GDM1 (cell line): Measurements from ENCODE around the gene PLEKHM2.

Source experiments
- DNase-seq: peaks from one replicate; lab custom pipeline; 2025; lab: John Stamatoyannopoulos, UW

The PLEKHM2 gene

DNA sequence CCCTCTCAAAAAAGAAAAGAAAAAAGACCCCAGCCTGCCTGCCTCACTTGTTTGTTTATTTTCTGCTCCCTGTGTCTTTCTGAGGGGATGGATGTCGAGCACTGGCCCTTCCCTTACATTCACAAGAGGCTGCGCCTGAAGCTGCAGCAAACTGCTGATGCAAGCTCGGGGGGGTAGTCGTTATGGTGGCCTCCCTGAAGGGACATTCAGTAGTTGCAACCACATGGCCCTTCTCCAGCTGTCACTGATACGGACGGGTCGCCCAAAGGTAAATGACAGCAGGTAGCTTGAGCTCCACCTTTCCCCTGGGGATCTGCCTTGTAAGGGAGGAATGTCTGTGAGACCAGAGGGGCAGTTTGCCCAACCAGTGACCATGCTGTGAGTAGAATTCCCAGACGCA lies 17.7 kb downstream of the PLEKHM2 start:
- no peak for DNase-seq

DNA sequence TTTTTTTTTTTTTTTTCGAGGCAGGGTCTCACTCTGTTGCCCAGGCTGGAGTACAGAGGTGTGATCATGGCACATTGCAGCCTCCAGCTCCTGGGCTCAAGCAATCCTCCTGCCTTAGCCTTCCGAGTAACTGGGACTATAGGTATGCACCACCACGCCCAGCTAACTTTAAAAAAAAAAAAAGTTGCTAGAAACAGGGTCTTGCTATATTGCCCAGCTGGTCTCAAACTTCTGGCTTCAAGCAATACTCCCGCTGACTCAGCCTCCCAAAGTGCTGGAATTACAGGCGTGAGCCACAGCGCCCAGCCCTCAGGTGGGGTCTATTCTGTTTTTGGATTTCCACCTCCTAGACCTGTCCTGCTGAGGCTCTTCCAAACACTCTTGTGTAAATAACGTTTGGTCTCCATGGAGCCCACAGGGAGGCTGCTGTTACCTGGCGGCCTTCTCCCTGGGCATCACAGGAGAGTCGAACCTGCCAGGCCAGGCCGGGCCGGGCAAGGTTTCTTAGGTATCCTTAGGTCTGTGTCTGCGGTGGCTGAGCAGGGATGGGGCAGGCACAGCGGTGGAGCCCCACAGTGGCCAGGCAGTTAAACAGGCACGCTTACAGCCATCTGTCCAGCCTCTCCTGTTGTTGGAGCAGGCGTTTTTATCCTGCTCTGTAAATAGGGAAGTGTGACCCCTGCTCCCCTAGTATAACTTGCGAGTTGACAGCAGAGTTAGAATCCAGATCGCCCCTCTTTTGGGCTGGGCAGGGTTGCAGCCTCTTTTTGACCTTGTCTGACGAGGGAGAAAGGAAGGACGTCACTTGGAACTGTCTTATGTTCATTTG lies 18.8 kb downstream of the PLEKHM2 start:
- no peak for DNase-seq

DNA sequence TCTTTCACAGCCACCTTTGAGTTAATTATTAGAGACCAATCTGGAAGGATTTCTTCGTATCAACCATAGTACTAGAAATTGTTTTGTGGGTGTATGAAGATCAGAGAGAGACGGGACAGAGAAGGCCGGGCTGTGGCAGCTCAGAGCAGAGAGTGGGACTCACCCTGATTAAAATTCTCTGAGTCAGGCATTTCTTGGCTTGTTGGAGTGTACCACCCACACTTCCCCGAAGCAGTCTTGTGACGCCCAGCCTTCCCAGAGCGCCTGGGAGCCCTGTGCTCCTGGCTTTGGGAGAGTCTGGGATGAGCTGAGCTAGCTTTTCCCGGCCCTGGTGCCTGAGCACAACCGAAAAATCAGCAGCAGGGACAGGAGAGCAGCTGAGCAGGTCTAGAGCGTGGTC lies 19.4 kb downstream of the PLEKHM2 start:
- no peak for DNase-seq

DNA sequence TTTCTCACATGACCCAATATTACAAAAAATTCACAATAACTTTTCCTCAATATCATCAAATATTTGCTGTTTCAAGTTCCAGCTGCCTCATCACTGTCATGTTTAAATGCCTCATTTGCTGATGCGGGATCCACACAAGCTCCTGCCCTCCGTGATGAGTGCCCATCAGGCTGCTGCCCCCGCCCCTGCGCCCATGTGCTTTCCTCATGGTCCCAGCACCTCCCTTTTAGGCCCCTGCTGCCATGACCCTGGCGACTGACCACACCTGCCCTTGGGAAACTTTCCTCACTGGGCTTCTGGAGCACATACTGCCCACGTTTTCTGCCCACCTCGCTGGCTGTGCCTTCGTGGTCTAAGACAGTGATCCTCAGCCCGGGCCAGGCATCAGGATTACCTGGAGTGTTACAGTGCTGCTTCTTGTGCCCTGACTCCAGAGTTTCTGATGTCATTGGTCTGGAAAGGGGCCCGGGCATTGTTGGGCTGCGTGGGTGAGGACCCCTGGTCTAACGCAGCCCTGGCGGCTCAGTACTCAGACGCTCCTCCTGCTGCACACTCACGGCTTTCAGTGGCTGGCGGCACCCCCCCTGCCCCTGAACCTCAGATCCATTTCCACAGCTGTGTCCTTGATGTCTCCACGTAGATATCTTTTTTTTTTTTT lies 20.5 kb downstream of the PLEKHM2 start:
- no peak for DNase-seq

DNA sequence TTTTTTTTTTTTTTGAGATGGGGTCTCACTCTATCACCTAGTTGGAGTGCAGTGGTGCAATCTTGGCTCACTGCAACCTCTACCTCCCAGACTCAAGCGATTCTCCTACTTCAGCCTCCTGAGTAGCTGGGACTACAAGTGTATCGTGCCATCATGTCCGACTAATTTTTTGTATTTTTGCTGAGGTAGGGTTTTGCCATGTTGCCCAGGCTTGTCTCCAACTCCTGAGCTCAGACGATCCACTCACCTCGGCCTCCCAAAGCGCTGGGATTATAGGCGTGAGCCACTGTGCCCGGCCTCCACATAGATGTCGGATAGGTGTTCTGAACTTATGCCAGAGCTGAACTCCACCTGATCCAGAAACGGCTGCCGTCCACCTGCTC lies 21.1 kb downstream of the PLEKHM2 start:
- no peak for DNase-seq

DNA sequence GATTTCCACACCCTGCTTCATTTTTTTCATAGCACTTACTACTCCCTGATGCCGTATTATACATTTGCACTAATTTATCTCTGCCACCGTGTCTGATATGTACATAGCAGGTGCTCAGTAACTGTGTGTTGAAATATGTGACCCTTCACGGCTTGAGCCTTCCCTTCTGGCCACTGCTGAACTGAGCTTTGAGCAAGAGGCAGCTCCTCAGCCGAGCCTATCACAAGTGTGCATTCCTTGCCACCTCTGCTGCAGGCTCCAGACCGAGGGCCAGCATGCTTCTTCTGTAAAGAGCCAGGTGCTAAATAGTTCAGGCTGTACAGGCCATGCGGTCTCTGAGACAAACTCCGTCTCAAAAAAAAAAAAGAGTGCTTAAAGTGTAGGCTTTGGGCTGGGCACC lies 22.6 kb downstream of the PLEKHM2 start:
- no peak for DNase-seq

DNA sequence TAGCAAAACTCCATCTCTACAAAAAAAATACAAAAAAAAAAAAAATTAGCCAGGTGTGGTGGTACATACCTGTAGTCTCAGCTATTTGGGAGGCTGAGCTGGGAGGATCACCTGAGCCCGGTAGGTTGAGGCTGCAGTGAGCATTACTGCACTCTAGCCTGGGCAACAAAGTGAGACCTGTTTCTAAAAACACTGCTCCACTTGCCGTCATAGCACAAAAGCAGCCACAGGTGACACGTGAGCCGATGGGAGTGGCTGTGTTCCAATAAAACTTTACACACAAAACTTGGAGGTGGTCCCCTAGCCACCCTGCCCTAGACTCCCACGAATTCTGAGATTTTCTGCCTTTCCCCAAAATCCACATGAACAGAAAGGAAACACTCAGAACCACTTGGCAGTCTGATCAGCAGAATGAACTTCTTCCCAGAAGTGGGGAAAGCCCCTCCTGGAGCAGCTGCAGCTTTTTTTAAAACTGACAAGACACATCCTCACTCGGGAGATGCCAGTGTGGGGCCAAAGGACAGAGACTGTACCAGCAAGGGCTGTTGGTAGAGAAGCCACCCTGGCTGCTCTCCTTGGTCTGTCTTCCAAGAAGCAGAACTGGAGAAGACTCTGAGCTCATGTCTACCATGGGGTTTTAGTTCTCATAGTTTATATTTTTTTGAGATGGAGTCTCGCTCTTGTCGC lies 23.3 kb downstream of the PLEKHM2 start:
- DNase-seq = no peak

DNA sequence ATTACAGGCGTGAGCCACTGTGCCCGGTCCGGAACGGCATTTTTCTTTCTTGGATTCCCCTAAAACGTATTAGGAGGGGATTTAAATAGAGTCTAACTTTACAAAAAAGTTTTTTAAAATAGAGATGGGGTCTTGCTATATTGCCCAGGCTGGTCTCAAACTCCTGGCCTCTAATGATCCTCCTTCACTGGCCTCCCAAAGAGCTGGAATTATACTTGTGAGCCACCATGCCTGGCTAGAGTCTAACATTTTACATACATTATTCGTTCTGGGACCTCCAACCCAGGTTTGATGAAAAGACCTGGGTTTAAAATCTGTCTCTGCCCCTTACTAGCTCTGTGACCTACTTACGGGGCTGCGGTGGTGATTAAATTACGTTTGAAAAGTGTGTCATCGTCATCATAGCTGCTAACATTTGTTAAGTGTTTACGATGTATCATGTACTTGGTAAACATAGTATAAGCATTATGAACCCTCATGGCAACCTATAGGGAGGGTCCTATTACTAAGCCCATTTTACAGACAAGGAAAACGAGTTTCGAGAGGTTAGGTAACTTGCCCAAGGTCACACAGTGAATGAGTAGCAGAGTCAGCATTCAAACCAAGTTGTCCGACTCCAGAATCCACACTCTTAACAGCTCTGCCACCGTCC lies 24.5 kb downstream of the PLEKHM2 start:
- DNase-seq = no peak

DNA sequence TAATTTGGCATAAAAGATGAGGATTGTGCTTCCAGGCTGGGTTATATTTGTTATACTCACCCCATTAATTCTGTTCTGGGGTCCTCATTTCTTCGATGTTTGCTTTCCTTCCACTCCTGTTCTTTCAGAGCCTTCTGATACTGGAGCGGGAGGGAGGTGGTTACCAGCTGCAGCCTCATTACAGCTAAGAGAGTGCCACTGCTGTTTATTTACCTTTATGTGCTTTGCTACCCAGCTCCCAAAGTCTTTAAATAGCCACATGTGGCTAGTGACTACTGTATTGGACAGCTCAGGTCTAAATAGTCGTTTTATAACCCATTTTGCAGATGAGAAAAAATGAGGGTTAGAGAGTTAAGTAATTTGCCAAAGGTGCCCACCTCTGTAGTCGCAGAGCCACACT lies 25.1 kb downstream of the PLEKHM2 start:
- no peak for DNase-seq

DNA sequence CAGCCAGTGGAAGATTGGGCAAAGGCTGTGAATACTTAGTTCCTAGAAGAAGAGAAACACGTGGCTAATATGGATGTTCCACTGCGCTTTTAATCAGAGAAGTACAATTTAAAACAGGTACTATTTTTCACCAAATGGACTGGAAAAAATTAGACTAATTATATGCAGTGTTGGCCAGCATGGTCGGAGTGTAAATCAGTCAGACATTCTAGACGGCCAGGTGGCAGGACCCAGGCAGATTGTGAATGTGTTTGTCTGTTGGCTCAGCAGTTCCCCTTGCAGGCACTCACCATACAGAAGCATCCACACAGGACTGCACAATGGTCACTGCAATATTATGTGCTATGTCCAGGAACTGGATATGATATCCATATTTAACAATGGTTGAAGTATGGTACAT lies 28.0 kb downstream of the PLEKHM2 start:
- DNase-seq = no peak

DNA sequence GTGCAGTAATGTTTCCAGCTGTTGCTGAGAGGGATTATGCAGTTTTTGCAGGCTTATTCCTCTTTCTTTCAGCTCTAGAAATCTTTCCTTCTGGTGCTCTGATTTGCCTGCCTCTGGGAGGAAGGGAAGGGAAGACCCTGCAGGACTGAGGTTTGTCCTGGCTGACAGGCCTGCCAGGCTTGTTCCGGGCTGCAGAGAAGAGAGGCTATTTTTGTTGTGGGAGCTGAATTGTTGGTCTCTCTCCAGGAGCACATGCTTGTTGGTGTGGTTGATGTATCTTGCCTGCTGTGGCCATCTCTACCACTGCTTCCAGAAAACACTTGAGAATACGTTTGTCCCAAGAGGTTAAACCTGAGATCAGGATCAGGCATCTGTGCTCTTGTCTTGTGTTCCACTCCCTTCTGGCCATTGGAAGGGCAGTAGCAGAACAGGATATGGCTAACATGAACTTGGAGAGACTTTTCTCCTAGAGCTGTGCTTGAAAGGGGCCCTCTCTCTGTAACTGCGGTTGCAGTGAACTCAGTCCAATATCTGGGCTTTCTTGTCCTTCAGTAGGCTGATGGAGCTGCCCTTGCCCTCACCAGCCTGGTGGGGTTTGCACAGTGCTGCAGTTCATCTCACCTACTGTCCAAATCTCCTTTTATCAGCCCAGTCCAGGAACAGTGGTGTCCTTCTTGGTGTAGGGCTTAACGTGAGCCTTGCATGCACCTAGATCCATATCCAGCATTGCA lies 30.5 kb downstream of the PLEKHM2 start:
- DNase-seq = no peak

DNA sequence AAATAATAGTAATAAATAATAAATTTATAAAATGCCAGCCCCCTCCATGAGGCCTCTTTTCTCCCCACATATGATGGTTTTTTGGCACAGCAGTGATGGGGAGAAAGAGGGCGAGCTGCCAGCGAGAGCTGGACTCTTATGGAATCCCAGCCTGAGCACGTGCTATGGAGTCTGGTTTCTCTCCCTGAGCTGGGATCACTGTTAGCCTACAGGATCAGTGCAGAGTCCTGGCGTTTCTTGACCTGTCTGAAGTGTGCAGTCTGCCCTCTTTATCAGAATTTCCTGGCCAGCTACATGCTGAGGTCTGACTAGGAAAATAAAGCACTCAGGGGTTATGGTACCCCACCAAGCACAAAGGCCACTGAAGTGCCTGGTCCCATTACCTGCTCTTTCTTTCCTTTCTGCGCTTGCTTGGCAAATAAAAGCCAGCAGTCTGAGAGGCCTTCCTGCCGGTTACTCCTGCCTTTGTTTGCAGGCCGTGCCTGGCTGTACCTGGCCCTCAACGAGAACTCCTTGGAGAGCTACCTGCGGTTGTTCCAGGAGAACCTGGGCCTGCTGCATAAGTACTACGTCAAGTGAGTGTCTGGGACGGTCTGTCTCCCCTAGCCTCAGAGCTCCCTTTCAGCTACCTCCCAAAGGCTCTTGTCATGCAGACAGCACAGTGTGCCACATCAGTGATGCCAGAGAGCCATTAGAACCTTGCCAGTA lies 33.5 kb downstream of the PLEKHM2 start:
- no peak for DNase-seq

DNA sequence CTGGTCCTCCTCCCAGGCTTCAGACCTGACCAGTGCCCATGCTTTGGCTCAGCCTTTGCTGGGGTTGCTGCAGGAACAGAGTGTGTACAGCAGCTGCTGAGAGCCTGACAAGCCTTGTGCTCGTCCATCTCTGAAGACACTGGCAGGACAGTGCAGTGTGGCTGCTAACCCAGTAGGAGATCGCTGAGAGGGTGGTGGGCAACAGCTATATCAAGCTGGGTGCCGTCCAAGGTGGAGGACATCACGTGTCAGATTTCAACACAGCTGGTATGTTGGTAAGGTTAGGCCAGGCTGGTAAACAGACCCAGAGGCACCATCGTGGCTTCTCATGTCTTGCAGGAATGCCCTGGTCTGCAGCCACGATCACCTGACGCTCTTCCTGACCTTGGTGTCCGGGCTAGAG lies 34.1 kb downstream of the PLEKHM2 start:
- DNase-seq = no peak

DNA sequence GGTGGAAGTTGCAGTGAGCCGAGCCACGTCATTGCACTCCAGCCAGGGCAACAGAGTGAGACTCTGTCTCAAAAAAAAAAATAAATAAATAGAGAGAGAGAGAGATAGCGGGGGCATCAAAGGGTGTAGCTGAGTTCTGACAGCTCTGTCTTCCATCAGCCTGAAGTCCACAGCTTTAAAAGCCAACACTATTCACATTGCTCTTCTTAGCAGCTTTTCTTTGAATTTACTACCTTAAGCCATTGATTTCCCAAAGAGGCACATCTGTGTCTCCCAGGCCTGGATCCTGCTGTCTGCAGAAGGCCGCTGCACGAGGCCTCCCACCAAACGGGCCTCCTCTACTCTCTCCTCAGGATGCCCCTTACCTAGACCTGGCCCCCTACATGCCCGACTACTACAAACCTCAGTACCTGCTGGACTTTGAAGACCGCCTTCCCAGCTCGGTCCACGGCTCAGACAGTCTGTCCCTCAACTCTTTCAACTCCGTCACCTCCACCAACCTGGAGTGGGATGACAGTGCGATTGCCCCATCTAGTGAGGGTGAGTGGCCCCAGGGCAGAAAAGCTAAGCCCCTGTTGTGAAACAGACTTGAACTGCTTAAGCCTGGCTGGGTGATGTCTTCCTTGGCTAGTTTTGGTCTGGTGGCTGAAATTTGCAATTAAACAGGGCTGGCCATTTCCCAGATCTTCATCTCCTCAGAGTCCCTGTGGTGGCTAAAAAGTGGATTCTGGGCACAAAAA lies 35.4 kb downstream of the PLEKHM2 start:
- DNase-seq = no peak

DNA sequence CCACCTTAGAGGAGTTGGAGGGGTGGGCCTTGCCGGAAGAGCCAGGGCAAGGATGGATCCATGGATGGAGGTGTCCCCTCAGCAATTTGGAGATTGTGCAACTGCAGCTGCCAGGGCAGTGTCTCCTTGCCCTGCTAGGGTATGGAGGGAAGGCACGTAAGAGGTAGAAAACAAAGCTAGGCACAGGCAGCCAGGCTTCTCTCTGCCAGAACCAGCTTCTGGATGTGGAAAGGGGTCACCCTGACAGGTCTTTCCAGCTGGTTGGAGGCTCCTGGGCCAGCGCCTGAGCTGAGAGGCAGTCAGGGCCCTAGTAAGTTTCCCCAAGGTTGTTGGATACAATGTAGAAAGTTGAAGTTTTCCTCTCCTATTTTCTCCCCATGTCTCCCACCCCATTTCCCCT lies 36.7 kb downstream of the PLEKHM2 start:
- DNase-seq = no peak

DNA sequence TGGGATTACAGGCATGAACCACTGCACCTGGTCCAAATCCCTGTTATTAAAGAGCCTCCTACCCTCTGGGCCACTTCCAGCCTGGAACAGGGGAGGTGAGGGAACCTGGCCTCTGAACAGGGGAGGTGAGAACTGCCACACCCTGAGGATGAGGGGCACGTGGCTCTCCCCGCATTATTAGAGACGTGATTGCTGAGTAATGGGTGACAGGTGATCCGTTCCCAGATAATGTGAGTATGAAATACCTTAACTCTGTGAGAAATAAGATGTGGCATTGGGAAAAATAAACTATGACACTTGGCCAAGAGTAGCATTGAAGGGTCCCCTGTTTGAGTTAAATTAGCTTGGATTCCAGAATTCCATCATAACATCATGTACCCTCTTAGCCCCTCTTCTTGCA lies 38.3 kb downstream of the PLEKHM2 start:
- DNase-seq = no peak

DNA sequence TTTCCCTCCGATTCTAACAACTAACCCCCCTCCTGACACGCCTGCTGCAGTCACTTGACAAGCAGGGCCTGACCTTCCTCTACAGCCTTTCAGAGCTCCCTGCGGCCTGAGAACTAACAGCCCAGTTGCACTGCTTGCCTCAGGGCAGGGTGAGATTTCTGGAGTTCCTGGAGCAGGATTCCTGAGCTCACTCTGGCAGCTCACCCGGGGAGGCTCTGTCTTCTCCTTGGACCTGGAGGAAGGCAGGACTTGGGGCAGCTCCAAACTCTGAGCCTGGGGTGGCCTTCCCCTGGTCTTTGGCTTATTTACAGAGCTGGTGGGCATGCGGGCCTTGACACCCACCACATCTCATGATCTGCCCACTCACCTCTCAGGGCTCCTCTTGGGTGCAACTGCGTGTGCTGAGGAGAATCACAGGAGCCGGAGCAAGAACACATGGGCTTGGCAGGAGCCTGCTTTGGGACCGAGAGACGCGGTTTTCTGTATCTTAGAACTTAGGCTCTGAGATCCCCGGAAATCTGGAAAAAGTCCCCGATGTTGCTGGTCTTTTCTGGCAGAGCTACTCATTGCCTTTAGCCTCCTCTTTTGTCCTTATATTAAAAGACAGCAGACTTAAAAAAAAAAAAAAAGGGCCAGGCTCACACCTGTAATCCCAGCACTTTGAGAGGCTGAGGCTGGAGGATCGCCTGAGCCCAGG lies 38.9 kb downstream of the PLEKHM2 start:
- DNase-seq = no peak

DNA sequence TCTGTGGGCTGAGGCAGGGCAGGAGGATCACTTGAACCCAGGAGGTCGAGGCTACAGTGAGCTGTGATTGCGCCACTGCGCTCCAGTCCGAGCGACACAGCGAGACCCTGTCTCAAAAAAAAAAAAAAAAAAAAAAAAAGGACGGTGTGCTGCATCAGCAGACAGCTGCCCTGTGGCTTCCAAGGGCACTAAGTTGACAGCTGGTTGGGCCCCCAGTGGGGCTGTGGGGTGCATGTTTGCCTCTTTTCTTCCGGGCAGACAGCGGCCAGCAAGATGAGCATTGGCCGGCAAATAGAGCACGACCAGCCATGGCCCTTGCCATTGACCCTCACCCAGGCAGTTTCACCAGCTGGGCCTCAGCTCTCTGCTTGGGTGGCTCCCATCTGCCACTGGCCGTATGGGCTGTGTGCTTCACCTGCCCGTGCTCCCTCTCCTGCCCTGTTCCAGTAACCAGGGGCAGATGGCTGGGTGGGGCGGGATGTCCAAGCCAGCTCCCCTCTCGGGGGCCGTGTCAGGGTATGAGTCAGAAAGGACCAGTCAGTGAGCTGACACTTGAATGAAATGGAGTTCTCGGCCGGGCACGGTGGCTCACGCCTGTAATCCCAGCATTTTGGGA lies 39.6 kb downstream of the PLEKHM2 start:
- DNase-seq = no peak
